ENCODE data around the gene FAM149B1.
"Not testable (repeated sequence)": the region's sequence is repeated elsewhere in the genome, so short reads cannot be mapped to it uniquely, and the experiment has no call there.

Gene FAM149B1

GRCh38 chr10:73167783-73168464, at the start of gene FAM149B1, which contains the start of gene ECD:
Gene FAM149B1, plus strand, starts transcription at chr10:73168119. Its CDS starts 221 bp downstream, at chr10:73168340.
Gene ECD, minus strand, starts transcription at chr10:73168008. Its CDS starts 4,071 bp downstream, at chr10:73163937.
- peak; percentile 87 for DNase-seq (ENCODE audit: low read depth in 2 of 2)

GRCh38 chr10:73119457-73119856, 48.5 kb upstream of the FAM149B1 start:
- no peak for DNase-seq (ENCODE audit: low read depth in 2 of 2)

- DNase-seq (ENCODE audit: low read depth in 2 of 2), result no peak
Measured at GRCh38 chr10:73119952-73120351, 48.0 kb upstream of the FAM149B1 start.

- no peak for DNase-seq (ENCODE audit: low read depth in 2 of 2)
Measured at GRCh38 chr10:73126343-73126742, 41.6 kb upstream of the FAM149B1 start.

DNA sequence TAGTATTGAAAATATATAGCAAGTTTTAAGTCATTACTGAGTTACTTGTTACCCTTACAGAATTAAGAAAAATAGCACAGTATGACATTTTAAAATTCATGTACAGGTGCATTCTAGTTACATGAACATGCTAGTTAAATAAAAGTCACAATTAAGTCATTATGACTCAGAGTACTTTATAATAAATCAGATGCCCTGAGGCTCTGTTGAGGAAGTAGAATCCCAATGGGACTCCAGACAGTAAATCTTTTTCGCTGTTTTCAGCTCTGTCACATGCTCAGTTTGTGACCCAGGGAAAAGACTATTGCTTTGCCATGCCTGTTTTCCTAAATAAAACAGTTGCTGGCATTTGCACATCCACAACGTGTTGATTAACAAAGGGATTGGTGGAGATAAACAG, 36.6 kb upstream of the FAM149B1 start:
- no peak for DNase-seq (ENCODE audit: low read depth in 2 of 2)

- DNase-seq (ENCODE audit: low read depth in 2 of 2), result no peak
Measured at GRCh38 chr10:73131913-73132686, 35.8 kb upstream of the FAM149B1 start.

GRCh38 chr10:73134727-73135126, 33.2 kb upstream of the FAM149B1 start:
- no peak for DNase-seq (ENCODE audit: low read depth in 2 of 2)

DNA sequence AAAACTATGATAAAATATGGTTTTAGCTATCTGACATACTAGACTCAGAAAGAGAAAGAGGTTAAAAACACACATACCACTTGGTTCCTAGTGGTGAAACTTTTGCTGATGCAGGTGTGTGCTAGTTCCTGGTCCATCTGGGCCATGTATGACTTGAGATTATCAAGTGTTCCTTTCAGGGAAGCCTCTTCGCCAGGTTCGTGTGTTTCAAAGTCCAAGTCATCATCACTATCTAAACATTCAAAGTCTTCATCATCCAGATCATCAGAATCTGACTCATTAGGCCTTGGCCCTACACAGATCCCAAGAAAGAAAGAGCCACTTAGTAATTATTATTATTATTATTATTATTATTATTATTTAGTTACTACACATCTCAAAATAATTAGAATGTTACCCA, 31.3 kb upstream of the FAM149B1 start:
- DNase-seq (ENCODE audit: low read depth in 2 of 2), result no peak

DNA sequence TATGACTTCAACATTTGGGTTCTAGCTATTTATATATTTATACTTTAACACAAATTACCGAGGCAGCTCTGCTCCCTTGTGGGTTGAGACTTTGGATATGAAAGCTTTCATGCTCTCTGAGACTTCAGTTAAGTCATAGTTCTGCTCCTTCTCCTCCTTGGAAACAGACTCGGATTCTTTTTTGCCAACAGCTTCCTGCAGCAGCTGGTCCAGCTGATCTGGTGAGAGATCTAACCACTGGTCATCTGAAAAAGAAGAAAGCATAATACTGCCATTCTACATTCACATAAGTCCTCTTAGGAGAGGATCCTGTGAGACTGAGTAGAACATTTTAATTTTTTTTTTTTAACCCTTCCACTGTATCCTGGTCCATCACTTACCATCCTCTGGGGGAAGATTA, 28.7 kb upstream of the FAM149B1 start:
- DNase-seq (ENCODE audit: low read depth in 2 of 2), result no peak

DNA sequence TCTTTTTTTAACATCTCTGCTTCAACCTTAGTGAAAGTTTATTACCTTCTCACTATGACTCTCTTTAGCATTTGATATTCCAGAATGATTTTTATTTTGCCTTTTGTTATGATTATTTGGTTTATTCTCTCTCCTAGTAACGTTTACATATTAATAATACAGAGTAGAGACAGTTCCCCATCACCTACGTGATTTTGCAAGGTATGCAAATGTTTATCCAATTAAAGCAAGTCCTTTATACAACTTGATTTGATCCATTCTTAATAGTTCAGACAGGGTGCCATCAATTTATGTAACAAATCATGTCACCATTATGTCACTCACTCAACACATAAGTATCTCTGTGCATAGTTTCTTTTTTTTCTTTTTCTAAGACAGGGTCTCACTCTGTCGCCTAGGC, 26.3 kb upstream of the FAM149B1 start:
- no peak for DNase-seq (ENCODE audit: low read depth in 2 of 2)

- DNase-seq (ENCODE audit: low read depth in 2 of 2), result not testable (repeated sequence)
Measured at GRCh38 chr10:73150633-73151413, 17.1 kb upstream of the FAM149B1 start.

DNA sequence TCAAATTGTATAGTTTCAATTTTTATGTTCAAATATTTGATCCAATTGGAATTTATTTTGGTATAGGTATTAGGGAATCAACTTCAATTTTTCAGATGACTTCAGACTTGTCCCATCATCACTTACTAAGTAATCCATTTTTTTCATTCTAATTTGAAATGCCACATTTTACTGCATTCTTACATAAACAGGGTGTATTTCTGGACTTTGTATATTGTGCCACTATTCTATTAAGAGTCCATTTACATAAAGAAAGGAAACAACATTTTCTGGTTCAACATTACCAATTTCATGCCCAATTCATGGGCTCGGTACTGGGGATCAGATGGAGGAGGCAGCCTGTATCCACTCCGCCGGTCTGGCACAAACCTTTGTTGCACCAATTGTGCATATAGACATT, 15.9 kb upstream of the FAM149B1 start:
- DNase-seq (ENCODE audit: low read depth in 2 of 2), result no peak

GRCh38 chr10:73156054-73156453, 11.9 kb upstream of the FAM149B1 start:
- no peak for DNase-seq (ENCODE audit: low read depth in 2 of 2)

- peak in 1 of 2 donors; percentile 22 for DNase-seq (ENCODE audit: low read depth in 2 of 2)
Measured at GRCh38 chr10:73159038-73159648, 8.8 kb upstream of the FAM149B1 start.

DNA sequence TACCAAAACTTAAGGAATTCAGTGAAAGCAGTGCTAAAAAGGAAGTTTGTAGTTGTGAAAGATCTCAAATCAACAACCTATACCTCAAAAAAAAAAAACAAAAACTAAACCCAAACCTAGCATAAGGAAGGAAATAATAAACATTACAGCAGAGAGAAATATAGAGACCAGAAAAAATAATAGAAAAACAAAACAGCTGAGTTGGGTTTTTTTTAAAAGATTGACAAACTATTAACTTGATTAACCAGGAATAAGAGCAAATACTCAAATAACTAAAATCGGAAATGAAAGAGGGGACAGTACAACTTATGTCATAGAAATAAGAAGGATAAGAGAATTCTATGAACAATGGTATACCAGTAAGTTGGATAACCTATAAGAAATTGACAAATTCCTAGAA, 6.8 kb upstream of the FAM149B1 start:
- DNase-seq (ENCODE audit: low read depth in 2 of 2), result no peak

DNA sequence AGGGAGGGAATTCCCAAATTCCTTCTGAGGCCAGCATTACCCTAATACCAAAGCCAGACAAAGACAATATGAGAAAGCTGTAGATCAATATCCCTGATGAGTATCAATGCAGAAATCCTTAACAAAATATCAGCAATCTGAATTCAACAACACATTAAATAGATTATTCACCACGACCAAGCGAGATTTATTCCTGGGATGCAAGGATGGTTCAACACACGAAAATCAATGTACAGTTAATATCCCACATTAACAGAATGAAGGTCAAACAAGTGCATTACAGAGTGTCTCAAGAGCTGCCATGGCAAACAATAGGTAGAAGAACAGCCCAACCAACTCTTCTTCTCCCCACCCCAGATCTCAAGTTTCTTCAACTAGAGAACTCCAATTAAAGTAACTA, 6.3 kb upstream of the FAM149B1 start:
- no peak for DNase-seq (ENCODE audit: low read depth in 2 of 2)

- no peak for DNase-seq (ENCODE audit: low read depth in 2 of 2)
Measured at GRCh38 chr10:73163096-73163495, 4.8 kb upstream of the FAM149B1 start.

DNA sequence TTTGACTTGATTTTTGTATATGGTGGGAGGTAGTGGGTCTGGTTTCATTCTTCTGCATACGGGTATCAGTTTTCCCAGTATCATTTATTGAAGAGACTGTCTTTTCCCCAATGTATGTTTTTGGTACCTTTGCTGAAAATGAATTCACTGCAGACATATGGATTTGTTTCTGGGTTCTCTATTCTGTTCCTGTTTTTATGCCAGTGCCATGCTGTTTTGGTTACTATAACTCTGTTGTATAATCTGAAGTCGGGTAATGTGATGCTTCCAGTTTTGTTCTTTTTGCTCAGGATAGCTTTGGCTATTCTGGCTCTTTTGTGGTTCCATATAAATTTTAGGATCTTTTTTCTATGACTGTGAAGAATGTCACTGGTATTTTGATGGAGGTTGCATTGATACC, 947 bp upstream of the FAM149B1 start:
- DNase-seq (ENCODE audit: low read depth in 2 of 2), result no peak

DNA sequence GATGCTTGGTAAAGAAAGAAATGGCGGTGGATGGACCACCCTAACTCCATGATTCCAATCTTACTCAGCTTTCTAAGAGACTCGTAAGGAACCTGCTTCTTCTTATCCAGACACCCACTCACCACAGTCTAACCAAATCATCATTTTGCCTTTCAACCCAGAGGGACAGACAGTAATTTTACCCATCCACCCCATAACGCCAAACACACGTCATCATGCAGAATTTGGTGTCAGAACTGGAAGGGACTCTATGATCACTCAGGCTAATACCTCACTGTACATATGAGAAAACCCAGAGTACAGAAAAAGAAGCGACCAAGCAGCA, 499 bp upstream of the FAM149B1 start:
- DNase-seq (ENCODE audit: low read depth in 2 of 2), result no peak

- DNase-seq (ENCODE audit: low read depth in 2 of 2), result no peak
Measured at GRCh38 chr10:73168465-73168803, 515 bp downstream of the FAM149B1 start.

GRCh38 chr10:73169320-73169719, 1.4 kb downstream of the FAM149B1 start:
- no peak for DNase-seq (ENCODE audit: low read depth in 2 of 2)

GRCh38 chr10:73172867-73173266, 4.9 kb downstream of the FAM149B1 start:
- no peak for DNase-seq (ENCODE audit: low read depth in 2 of 2)
